PC-3 (cell line): ENCODE data around the gene SEMA3A. TPM values are rescaled to one million over a fixed set of nuclear protein-coding genes. Genes with fewer than 3 reads are reported as not detected.
A peak's percentile ranks its signal among the peaks of the same experiment; 100 is the strongest.

ENCODE experiments used
- ATAC-seq: fragments of 200-7000 bp; cut with Tn5 transposase; 2 replicates; pipeline ENCODE4 v1.9.1; 2020; ENCODE audit warnings: mild to moderate bottlenecking, moderate library complexity
- BruUV-seq: library from RNA; stranded (reverse); fragments of 400-500 nt; replicated peaks from 2 replicates; lab custom pipeline; 2021; lab: Mats Ljungman, UMichigan
- CTCF ChIA-PET: fragments of 300-600 bp; sonication (Branson Sonifier 250); formaldehyde crosslinking; loops from one replicate; lab custom pipeline; 2022; ENCODE audit warnings: antibody characterized with exemption; lab: Charles Lee
- POLR2A ChIA-PET: fragments of 300-600 bp; sonication (Branson Sonifier 250); formaldehyde crosslinking; loops from one replicate; lab custom pipeline; 2022; ENCODE audit warnings: antibody characterized with exemption; ENCODE audit not compliant: unreplicated experiment; lab: Charles Lee
- DNase-seq: peaks from one replicate; pipeline ENCODE4 v3.0.0-alpha.2; 2015
- H2AFZ ChIP-seq: fragments of 300-600 bp; sonication (generic); 2 replicates; pipeline ENCODE4 v1.6.0; 2016; ENCODE audit warnings: antibody characterized with exemption, low read length
- H3F3A ChIP-seq: fragments of 300-600 bp; sonication (generic); one replicate; pipeline ENCODE4 v1.6.0; 2017; ENCODE audit warnings: antibody characterized with exemption, low read length, control low read depth, mild to moderate bottlenecking; ENCODE audit not compliant: unreplicated experiment
- H3K27ac ChIP-seq: fragments of 300-600 bp; sonication (generic); 2 replicates; pipeline ENCODE4 v1.5.1; 2016; ENCODE audit warnings: mild to moderate bottlenecking, low read length
- H3K27me3 ChIP-seq: fragments of 300-600 bp; sonication (generic); 2 replicates; pipeline ENCODE4 v1.6.1; 2016; ENCODE audit warnings: low read length, mixed read lengths
- H3K36me3 ChIP-seq: fragments of 300-600 bp; sonication (generic); 2 replicates; pipeline ENCODE4 v1.6.1; 2016; ENCODE audit warnings: low read depth, mixed run types, low read length, mixed read lengths
- H3K4me1 ChIP-seq: fragments of 300-600 bp; sonication (generic); 2 replicates; pipeline ENCODE4 v1.5.1; 2016; ENCODE audit warnings: low read length; ENCODE audit not compliant: insufficient read depth
- H3K4me2 ChIP-seq: fragments of 300-600 bp; sonication (generic); 2 replicates; pipeline ENCODE4 v1.6.0; 2016; ENCODE audit warnings: low read length
- H3K4me3 ChIP-seq: fragments of 300-600 bp; sonication (generic); 2 replicates; pipeline ENCODE4 v1.5.1; 2016; ENCODE audit warnings: mild to moderate bottlenecking, low read length, mixed read lengths
- H3K79me2 ChIP-seq: fragments of 300-600 bp; sonication (generic); 2 replicates; pipeline ENCODE4 v1.6.1; 2017; ENCODE audit warnings: low read length, mixed read lengths
- H3K9ac ChIP-seq: fragments of 300-600 bp; sonication (generic); 2 replicates; pipeline ENCODE4 v1.6.0; 2016; ENCODE audit warnings: mild to moderate bottlenecking, low read length
- H3K9me2 ChIP-seq: fragments of 300-600 bp; sonication (generic); replicated peaks from 2 replicates; pipeline ENCODE4 v1.6.1; 2016; ENCODE audit warnings: mixed run types, low read length, mixed read lengths
- H3K9me3 ChIP-seq: fragments of 300-600 bp; sonication (generic); 2 replicates; pipeline ENCODE4 v1.6.1; 2016; ENCODE audit warnings: low read length, mixed read lengths
- H4K20me1 ChIP-seq: fragments of 300-600 bp; sonication (generic); 2 replicates; pipeline ENCODE4 v1.6.1; 2016; ENCODE audit warnings: low read length, mixed read lengths
- CTCF ChIP-seq: fragments of 300-600 bp; sonication (generic); conservative IDR thresholded peaks from 2 replicates; pipeline ENCODE4 v1.5.1; 2017; ENCODE audit warnings: antibody characterized with exemption, low read depth, mild to moderate bottlenecking, low read length
- EZH2 ChIP-seq: fragments of 300-600 bp; sonication (generic); IDR thresholded peaks from one replicate; pipeline ENCODE4 v1.6.1; 2017; ENCODE audit warnings: antibody characterized with exemption, mild to moderate bottlenecking, low read length; ENCODE audit not compliant: unreplicated experiment
- EZH2phosphoT487 ChIP-seq: fragments of 300-600 bp; sonication (generic); IDR thresholded peaks from 2 replicates; pipeline ENCODE4 v1.6.1; 2018; ENCODE audit warnings: mild to moderate bottlenecking, antibody characterized with exemption, low read length, borderline replicate concordance
- intact Hi-C: fragments of 100-400 bp; cut with micrococcal nuclease; formaldehyde crosslinking; loops from 2 replicates; pipeline ENCODE4 v1.9.0; 2023
- total RNA-seq: library from RNA; depleted of rRNA; stranded (reverse); fragments of >200 nt; gene quantifications from 2 replicates; pipeline ENCODE4 v1.2.3, GENCODE V29; 2014

The SEMA3A gene
- total RNA-seq, 1 experiment from 2014 or later = 16.9 TPM

- Histone ChIP-seq H3K4me2 (peak overlapping the region; percentile 78), H3K9ac (peak overlapping the region; percentile 73), H3K4me1 (peaks cover 59% of the 10 kb centered on the region), H3K4me3 (peak overlapping the region; percentile 39; the same call in 1 of the 2 replicates), H4K20me1 (no peaks in the 10 kb centered on the region), H3K9me3 (no peaks in the 10 kb centered on the region), H3K9me2 (no peaks in the 10 kb centered on the region), H2AFZ (0 out of 2 replicates have a peak overlapping the region, but pooled peaks have one; percentile 16), H3K27ac (peak overlapping the region; percentile 93), H3K79me2 (no peaks in the 10 kb centered on the region), H3K27me3 (no peaks in the 10 kb centered on the region), H3F3A (peaks cover 6% of the 10 kb centered on the region), H3K36me3 (0 out of 2 replicates have a peak, but pooled peaks cover 2% of the 10 kb centered on the region)
- intact Hi-C loops = loop anchor here (2.0 to 5.0 kb wide), 2 partner anchors 36 to 81 kb away; no protein-coding TSS in a partner anchor
- TSS peak; percentile 83 for BruUV-seq
- TF ChIP-seq EZH2 (no peak), EZH2phosphoT487 (no peak), CTCF (no peak)
- ATAC-seq (peak; percentile 60), DNase-seq (peak; percentile 88)
- CTCF ChIA-PET = no interaction called here
- POLR2A ChIA-PET = interaction anchor here (0.5 kb wide), 1 partner anchor 16 kb away, joined by 3 read pairs; no protein-coding TSS in a partner anchor
Measured at GRCh38 chr7:84058311-84059076, 136.1 kb downstream of the SEMA3A start.

- TF ChIP-seq EZH2phosphoT487 (no peak), CTCF (no peak), EZH2 (no peak)
- intact Hi-C loops = loop anchor here (2.0 to 5.0 kb wide), 2 partner anchors 80 to 179 kb away; no protein-coding TSS in a partner anchor
- H3K4me3 ChIP-seq = no peak overlapping the region
- ChIA-PET POLR2A (no interaction called here), CTCF (no interaction called here)
- 0 out of 2 replicates have a peak, but pooled peaks cover 2% of the 10 kb centered on the region for H3K36me3 ChIP-seq
- BruUV-seq = no TSS peak
- peak overlapping the region; percentile 93 for H3K27ac ChIP-seq
- H4K20me1 ChIP-seq = no peaks in the 10 kb centered on the region
- peak overlapping the region; percentile 73 for H3K9ac ChIP-seq
- no peaks in the 10 kb centered on the region for H3K9me3 ChIP-seq
- H2AFZ ChIP-seq = no peak overlapping the region
- peaks cover 59% of the 10 kb centered on the region for H3K4me1 ChIP-seq
- H3K9me2 ChIP-seq = no peaks in the 10 kb centered on the region
- H3K4me2 ChIP-seq = 0 out of 2 replicates have a peak overlapping the region, but pooled peaks have one; percentile 78
- peaks cover 6% of the 10 kb centered on the region for H3F3A ChIP-seq
- ATAC-seq = no peak
- no peaks in the 10 kb centered on the region for H3K27me3 ChIP-seq
- H3K79me2 ChIP-seq = no peaks in the 10 kb centered on the region
- DNase-seq = no peak
Measured at GRCh38 chr7:84057576-84057975, 137.0 kb downstream of the SEMA3A start.
